ENCODE results near the gene NFKBIA. TPM values are rescaled to one million over a fixed set of nuclear protein-coding genes. Genes with fewer than 3 reads are reported as not detected.

Gene NFKBIA
- total and polyA plus RNA-seq, 12 donors: 41.0 to 98.5 (median 68.6) TPM

- Histone ChIP-seq H3K4me1 (no peaks in the 10 kb centered on the region), H3K4me3 (no peak overlapping the region), H3K36me3 (no peaks in the 10 kb centered on the region), H3K27ac (no peak overlapping the region), H3K9me3 (peaks cover 0 to 7% (median 0%) of the 10 kb centered on the region in 11 donors), H3K27me3 (no peaks in the 10 kb centered on the region)
- WGBS, 2 donors: 75% methylated on average over 13 of the region's 13 CpGs
- TF ChIP-seq CTCF (IDR thresholded peaks at IDR 0.05): no peak
- ATAC-seq (no peak), DNase-seq (no peak)
- intact Hi-C loops (cut with DNase I): no loop called here
Observed at GRCh38 chr14:35430459-35431199, 26.1 kb upstream of the NFKBIA start.

- no peaks in the 10 kb centered on the region for H3K4me1 ChIP-seq
- H3K36me3 ChIP-seq: no peaks in the 10 kb centered on the region
- H3K9me3 ChIP-seq: no peaks in the 10 kb centered on the region
- no peak overlapping the region for H3K27ac ChIP-seq
- no peak for TF ChIP-seq CTCF (IDR thresholded peaks at IDR 0.05)
- ATAC-seq: no peak
- no peak overlapping the region for H3K4me3 ChIP-seq
- WGBS, 2 donors: 68 to 69% methylated on average over 4 of the region's 4 CpGs
- no peaks in the 10 kb centered on the region for H3K27me3 ChIP-seq
- intact Hi-C loops (cut with DNase I): loop anchor here in 1 of 10 donors (10.0 kb wide), 1 partner anchor 1095 kb away; no protein-coding TSS in a partner anchor
- DNase-seq: no peak
Observed at GRCh38 chr14:35429951-35430350, 25.4 kb upstream of the NFKBIA start.

- WGBS, 2 donors: 75 to 78% methylated on average over 2 of the region's 2 CpGs
- Histone ChIP-seq H3K9me3 (peaks cover 0 to 8% (median 0%) of the 10 kb centered on the region in 11 donors), H3K36me3 (no peaks in the 10 kb centered on the region), H3K27me3 (no peaks in the 10 kb centered on the region), H3K4me1 (peaks cover 0 to 7% (median 0%) of the 10 kb centered on the region in 9 donors), H3K27ac (no peak overlapping the region), H3K4me3 (no peak overlapping the region)
- no peak for TF ChIP-seq CTCF (IDR thresholded peaks at IDR 0.05)
- ATAC-seq (no peak), DNase-seq (no peak)
- intact Hi-C loops (cut with DNase I): loop anchor here in 1 of 10 donors (10.0 kb wide), 1 partner anchor 1091 kb away; no protein-coding TSS in a partner anchor
Observed at GRCh38 chr14:35425850-35426249, 21.3 kb upstream of the NFKBIA start.

- H3K4me3 ChIP-seq: no peak overlapping the region
- H3K36me3 ChIP-seq: no peaks in the 10 kb centered on the region
- no peak overlapping the region for H3K27ac ChIP-seq
- intact Hi-C loops (cut with DNase I): loop anchor here in 4 of 10 donors (2.0 to 10.0 kb wide), 4 partner anchors 281 to 1089 kb away; no protein-coding TSS in a partner anchor
- H3K4me1 ChIP-seq: peaks cover 0 to 14% (median 0%) of the 10 kb centered on the region in 9 donors
- peaks cover 0 to 8% (median 0%) of the 10 kb centered on the region in 11 donors for H3K9me3 ChIP-seq
- H3K27me3 ChIP-seq: no peaks in the 10 kb centered on the region
- DNase-seq (no peak), ATAC-seq (no peak)
- no peak for TF ChIP-seq CTCF (IDR thresholded peaks at IDR 0.05)
Observed at GRCh38 chr14:35423621-35424020, 19.1 kb upstream of the NFKBIA start.
